Osteocyte (in vitro differentiated cells): ENCODE measurements around the gene TRIAP1. TPM values are rescaled to one million over a fixed set of nuclear protein-coding genes. Genes with fewer than 3 reads are reported as not detected.

Experiments used
- DNase-seq: peaks from one replicate; pipeline ENCODE4 v3.0.0; 2021; ENCODE audit warnings: mixed read lengths; ENCODE audit not compliant: unreplicated experiment; ENCODE audit errors: extremely low spot score
- H3K27ac Mint-ChIP-seq: one replicate; pipeline ENCODE4 v1.8.0; 2021; ENCODE audit warnings: mild to moderate bottlenecking, mixed read lengths; ENCODE audit not compliant: unreplicated experiment
- H3K27me3 Mint-ChIP-seq: one replicate; pipeline ENCODE4 v1.8.0; 2021; ENCODE audit warnings: mixed read lengths; ENCODE audit not compliant: unreplicated experiment
- H3K36me3 Mint-ChIP-seq: one replicate; pipeline ENCODE4 v1.8.0; 2021; ENCODE audit warnings: mixed read lengths; ENCODE audit not compliant: unreplicated experiment
- H3K4me1 Mint-ChIP-seq: one replicate; pipeline ENCODE4 v1.8.0; 2021; ENCODE audit warnings: mixed read lengths; ENCODE audit not compliant: unreplicated experiment
- H3K4me3 Mint-ChIP-seq: one replicate; pipeline ENCODE4 v1.8.0; 2021; ENCODE audit warnings: mild to moderate bottlenecking, moderate library complexity, mixed read lengths; ENCODE audit not compliant: unreplicated experiment
- H3K9me3 Mint-ChIP-seq: one replicate; pipeline ENCODE4 v1.8.0; 2021; ENCODE audit warnings: mixed read lengths; ENCODE audit not compliant: unreplicated experiment
- total RNA-seq: library from RNA; stranded (reverse); gene quantifications from 2 replicates; pipeline ENCODE4 v1.2.1, GENCODE V29; 2021
- TF ChIP-seq, protein P1 (sequence below): fragments of 200-600 bp; sonication (generic); IDR thresholded peaks from 2 replicates; pipeline ENCODE4 v1.5.0; 2021; ENCODE audit warnings: antibody characterized with exemption, mild to moderate bottlenecking, moderate library complexity

TRIAP1 gene
- total RNA-seq, 1 donor from 2014 or later, result 23.9 TPM

DNA sequence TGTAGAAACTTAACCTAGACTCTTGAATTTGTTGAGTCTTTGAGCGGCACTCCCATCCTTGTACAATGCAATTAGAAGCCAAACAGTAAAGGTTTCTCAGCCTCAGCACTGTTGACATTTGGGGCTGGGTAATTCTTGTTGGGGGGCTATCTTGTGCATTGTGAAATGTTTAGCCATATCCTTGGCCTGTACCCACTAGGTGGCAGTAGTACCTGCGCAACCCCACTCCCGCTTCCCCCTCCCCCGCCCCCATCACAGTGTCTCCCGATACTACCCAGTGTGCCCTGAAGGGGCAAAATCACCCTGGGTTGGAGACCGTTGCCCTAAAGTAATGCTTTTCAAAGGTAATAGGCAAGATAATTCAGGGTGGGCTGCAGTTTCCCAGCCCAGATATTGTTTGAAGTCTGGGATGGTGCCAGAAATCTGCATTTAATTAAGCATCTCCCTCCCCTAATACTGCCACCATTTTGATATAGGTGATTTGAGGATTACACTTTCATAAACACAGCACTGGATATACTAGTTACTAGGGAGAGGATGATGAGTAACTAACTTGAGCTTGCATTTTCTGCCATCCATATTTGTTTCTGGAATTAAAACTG, 6.4 kb downstream of the TRIAP1 start:
- no peak for DNase-seq
- Mint-ChIP-seq H3K4me3 (peak overlapping the region; percentile 26), H3K27ac (no peak overlapping the region), H3K27me3 (no peaks in the 10 kb centered on the region), H3K9me3 (no peaks in the 10 kb centered on the region), H3K36me3 (peaks cover 8% of the 10 kb centered on the region), H3K4me1 (peaks cover 25% of the 10 kb centered on the region)
- TF ChIP-seq, protein P1, sequence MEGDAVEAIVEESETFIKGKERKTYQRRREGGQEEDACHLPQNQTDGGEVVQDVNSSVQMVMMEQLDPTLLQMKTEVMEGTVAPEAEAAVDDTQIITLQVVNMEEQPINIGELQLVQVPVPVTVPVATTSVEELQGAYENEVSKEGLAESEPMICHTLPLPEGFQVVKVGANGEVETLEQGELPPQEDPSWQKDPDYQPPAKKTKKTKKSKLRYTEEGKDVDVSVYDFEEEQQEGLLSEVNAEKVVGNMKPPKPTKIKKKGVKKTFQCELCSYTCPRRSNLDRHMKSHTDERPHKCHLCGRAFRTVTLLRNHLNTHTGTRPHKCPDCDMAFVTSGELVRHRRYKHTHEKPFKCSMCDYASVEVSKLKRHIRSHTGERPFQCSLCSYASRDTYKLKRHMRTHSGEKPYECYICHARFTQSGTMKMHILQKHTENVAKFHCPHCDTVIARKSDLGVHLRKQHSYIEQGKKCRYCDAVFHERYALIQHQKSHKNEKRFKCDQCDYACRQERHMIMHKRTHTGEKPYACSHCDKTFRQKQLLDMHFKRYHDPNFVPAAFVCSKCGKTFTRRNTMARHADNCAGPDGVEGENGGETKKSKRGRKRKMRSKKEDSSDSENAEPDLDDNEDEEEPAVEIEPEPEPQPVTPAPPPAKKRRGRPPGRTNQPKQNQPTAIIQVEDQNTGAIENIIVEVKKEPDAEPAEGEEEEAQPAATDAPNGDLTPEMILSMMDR, result peak; percentile 67

DNA sequence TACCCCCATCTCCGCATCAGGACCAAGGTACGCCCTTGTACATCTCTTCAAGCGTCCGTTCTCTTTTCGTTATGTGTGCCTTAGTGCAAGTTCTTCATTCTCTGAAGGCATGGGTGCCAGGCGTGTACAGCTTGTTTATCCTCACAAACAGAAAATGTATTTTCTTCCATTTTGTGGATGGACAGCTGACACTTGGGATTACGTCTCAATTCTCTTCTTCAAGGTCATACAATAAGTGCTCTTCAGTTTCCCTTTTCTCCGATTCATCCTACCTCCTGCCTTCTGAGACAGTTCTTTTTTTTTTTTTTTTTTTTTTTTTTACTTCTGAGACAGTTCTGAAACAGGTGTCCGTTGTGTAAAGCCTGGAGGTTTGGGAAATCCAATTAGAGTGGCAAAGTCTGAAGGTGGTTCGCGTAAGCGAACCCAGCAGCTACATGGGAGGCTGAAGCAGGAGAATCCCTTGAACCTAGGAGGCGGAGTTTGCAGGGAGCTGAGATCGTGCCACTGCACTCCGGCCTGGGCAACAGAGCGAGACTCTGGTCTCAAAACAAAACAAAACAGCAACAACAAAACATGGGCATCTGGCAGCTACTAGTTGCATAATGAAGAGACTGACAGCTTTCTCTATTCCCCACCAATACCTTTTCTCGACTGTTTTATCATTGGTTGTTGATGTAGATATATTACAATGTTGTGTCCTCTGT, 7.5 kb downstream of the TRIAP1 start:
- peak overlapping the region; percentile 84 for H3K27ac Mint-ChIP-seq
- TF ChIP-seq, protein P1, result no peak
- no peak for DNase-seq
- peak overlapping the region; percentile 91 for H3K4me3 Mint-ChIP-seq
- H3K27me3 Mint-ChIP-seq, result no peaks in the 10 kb centered on the region
- H3K4me1 Mint-ChIP-seq, result peaks cover 22% of the 10 kb centered on the region
- H3K9me3 Mint-ChIP-seq, result no peaks in the 10 kb centered on the region
- peaks cover 2% of the 10 kb centered on the region for H3K36me3 Mint-ChIP-seq

DNA sequence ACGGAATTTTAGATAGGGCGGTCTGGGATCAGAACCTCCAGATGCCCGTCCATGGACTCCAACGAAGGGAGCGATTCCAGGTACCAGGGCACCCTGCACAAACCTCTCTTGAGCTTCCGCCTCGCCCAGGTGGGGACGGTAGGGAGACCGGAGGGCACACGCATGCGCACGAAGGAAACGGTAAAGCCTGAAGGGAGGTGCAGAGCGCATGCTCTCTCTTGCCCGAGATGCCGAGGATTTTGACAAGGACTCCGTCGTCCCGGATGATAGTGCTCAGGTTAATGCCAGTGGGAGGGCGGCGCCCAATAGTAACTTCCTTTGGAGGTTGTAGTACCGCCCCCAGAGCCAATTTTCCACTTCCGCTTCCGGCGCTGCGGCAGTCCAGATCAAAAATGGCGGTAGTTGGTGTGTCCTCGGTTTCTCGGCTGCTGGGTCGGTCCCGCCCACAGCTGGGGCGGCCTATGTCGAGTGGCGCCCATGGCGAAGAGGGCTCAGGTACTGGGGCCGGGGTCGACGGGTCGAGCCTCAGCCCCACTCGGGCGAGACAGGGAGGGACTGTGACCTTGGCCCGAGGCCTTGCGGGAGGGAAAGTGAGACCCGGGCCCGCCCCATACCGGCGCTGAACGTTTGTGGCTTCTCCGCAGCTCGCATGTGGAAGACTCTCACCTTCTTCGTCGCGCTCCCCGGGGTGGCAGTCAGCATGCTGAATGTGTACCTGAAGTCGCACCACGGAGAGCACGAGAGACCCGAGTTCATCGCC, 8.3 kb downstream of the TRIAP1 start, which contains the start of gene COX6A1:
Gene COX6A1, plus strand, starts transcription at position 379 of the 760 bp plus-strand sequence. Its CDS starts 14 bp downstream, at position 393.
- peaks cover 2% of the 10 kb centered on the region for H3K36me3 Mint-ChIP-seq
- peaks cover 22% of the 10 kb centered on the region for H3K4me1 Mint-ChIP-seq
- TF ChIP-seq, protein P1, result no peak
- H3K27me3 Mint-ChIP-seq, result no peaks in the 10 kb centered on the region
- no peaks in the 10 kb centered on the region for H3K9me3 Mint-ChIP-seq
- DNase-seq, result peak; percentile 97
- peak within 1 kb of the TSS; percentile 91 for H3K4me3 Mint-ChIP-seq
- peak within 1 kb of the TSS; percentile 84 for H3K27ac Mint-ChIP-seq

DNA sequence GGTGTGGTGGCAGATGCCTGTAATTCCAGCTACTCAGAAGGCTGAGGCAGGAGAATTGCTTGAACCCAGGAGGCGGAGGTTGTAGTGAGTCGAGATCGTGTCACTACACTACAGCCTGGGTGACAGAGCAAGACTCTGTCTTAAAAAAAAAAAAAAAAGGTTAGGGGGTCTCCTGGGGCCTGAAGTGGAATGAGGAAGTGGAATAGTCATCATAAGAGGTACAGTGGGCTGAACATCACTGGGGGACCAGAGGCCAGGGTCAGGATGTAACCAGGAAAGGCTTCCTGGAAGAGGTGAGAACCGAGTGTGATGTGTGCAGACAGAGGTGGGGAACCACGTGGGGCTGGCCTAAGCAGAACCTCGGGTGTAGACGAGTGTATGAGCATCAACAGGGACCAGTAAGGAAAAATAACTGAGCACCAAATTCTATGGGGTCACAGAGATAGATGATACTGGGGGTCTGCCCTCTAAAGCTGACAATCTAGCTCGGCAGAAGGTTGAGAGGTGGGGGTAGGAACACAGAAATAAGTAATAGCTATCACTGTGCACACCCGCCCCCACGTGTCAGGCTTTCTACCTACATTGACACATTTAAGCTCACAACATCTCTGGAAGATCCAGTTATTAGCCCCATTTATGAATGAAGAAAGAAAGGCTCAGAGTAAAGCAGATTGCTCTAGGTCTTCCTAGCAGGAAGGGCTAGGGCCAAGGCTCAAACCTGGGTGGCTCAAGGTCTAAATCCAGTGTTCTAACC, 13.2 kb downstream of the TRIAP1 start:
- TF ChIP-seq, protein P1, result no peak

More for the DNA sequence above, 13.2 kb downstream of the TRIAP1 start:
- no peak overlapping the region for H3K4me3 Mint-ChIP-seq
- no peaks in the 10 kb centered on the region for H3K9me3 Mint-ChIP-seq
- H3K36me3 Mint-ChIP-seq, result no peaks in the 10 kb centered on the region
- H3K4me1 Mint-ChIP-seq, result peaks cover 8% of the 10 kb centered on the region
- DNase-seq, result no peak
- no peaks in the 10 kb centered on the region for H3K27me3 Mint-ChIP-seq
- no peak overlapping the region for H3K27ac Mint-ChIP-seq
